PFSK-1 (cell line): ENCODE results near the gene ZNF708.

Experiments used
- POLR2AphosphoS5 ChIP-seq: IDR thresholded peaks from 2 replicates; pipeline ENCODE4 v1.6.1; 2012; ENCODE audit warnings: low read depth, mild to moderate bottlenecking, control low read depth, low read length, moderate library complexity
- SIN3A ChIP-seq: IDR thresholded peaks from 2 replicates; pipeline ENCODE4 v1.6.1; 2012; ENCODE audit warnings: mild to moderate bottlenecking, low read length, moderate library complexity, borderline replicate concordance; ENCODE audit not compliant: insufficient read depth
- TAF1 ChIP-seq: IDR thresholded peaks from 2 replicates; pipeline ENCODE4 v1.6.1; 2012; ENCODE audit warnings: low read length, control low read depth, borderline replicate concordance; ENCODE audit not compliant: insufficient read depth

DNA sequence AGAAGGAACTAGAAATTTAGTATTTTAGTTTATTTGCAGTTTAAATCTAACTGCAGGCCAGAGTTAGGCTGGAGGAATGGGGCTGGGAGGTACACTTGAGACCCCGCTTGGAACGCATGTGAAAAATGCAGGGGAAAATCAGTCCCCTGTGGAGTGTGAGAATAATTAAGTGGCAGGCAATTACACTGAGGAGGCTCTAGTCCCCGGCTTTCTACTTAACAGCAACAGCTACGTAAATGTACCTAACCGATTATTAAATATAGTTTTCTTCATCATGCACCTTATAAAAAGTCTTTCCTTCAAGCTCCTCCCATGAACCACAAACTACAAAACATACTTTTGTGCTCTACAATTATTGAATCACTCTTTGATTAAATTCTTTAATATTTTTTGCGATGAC, 804 bp downstream of the ZNF708 start:
- TF ChIP-seq TAF1: no peak
- no peak for TF ChIP-seq POLR2AphosphoS5
- TF ChIP-seq SIN3A: no peak
